DND-41 (cell line): Measurements from ENCODE around the gene KLHL2.

Source experiments
- ATAC-seq: fragments of 200-7000 bp; cut with Tn5 transposase; 3 replicates; pipeline ENCODE4 v1.9.1; 2021; ENCODE audit warnings: low read depth; ENCODE audit not compliant: insufficient read depth
- DNase-seq: peaks from one replicate; pipeline ENCODE4 v3.0.0-alpha.2; 2020
- H2AFZ ChIP-seq: 2 replicates; pipeline ENCODE4 v1.6.0; 2012; ENCODE audit warnings: low read depth, low read length
- H3K27ac ChIP-seq: 2 replicates; pipeline ENCODE4 v1.5.1; 2012; ENCODE audit warnings: low read length, inconsistent platforms
- H3K27me3 ChIP-seq: fragments of 200-600 bp; sonication (generic); 2 replicates; pipeline ENCODE4 v1.6.0; 2012; ENCODE audit warnings: low read length, mild to moderate bottlenecking, inconsistent platforms; ENCODE audit not compliant: insufficient read depth, poor library complexity
- H3K36me3 ChIP-seq: 2 replicates; pipeline ENCODE4 v1.5.1; 2012; ENCODE audit warnings: low read length, inconsistent platforms; ENCODE audit not compliant: insufficient read depth
- H3K4me1 ChIP-seq: 2 replicates; pipeline ENCODE4 v1.5.1; 2012; ENCODE audit warnings: mild to moderate bottlenecking, low read length; ENCODE audit not compliant: insufficient read depth
- H3K4me2 ChIP-seq: 2 replicates; pipeline ENCODE4 v1.6.0; 2012; ENCODE audit warnings: mild to moderate bottlenecking, moderate library complexity, low read length, inconsistent platforms; ENCODE audit not compliant: insufficient read depth
- H3K4me3 ChIP-seq, 2 experiments: fragments of 200-600 bp in 1 of 2; shearing (Covaris generic) in 1 of 2; 2 replicates each; pipeline ENCODE4 v1.5.1; 2012 to 2016; ENCODE audit warnings: inconsistent platforms in 2 of 2, low read length in 2 of 2, mild to moderate bottlenecking in 2 of 2, low read depth in 1 of 2, moderate library complexity in 1 of 2
- H3K79me2 ChIP-seq: 2 replicates; pipeline ENCODE4 v1.6.0; 2012; ENCODE audit warnings: low read length, inconsistent platforms; ENCODE audit not compliant: insufficient read depth
- H3K9ac ChIP-seq: 2 replicates; pipeline ENCODE4 v1.6.0; 2012; ENCODE audit warnings: low read depth, mild to moderate bottlenecking, inconsistent platforms, low read length, moderate library complexity
- H3K9me3 ChIP-seq: 2 replicates; pipeline ENCODE4 v1.5.1; 2012; ENCODE audit warnings: low read length, moderate library complexity, mild to moderate bottlenecking, inconsistent platforms; ENCODE audit not compliant: insufficient read depth, severe bottlenecking
- H4K20me1 ChIP-seq: 2 replicates; pipeline ENCODE4 v1.6.0; 2012; ENCODE audit warnings: low read length; ENCODE audit not compliant: insufficient read depth
- EZH2 ChIP-seq: IDR thresholded peaks from 3 replicates; pipeline ENCODE4 v1.6.1; 2012; ENCODE audit warnings: borderline replicate concordance, low read depth, mild to moderate bottlenecking, moderate library complexity, low read length, inconsistent platforms; ENCODE audit not compliant: severe bottlenecking
- TF ChIP-seq, protein P1 (sequence below): IDR thresholded peaks from 2 replicates; pipeline ENCODE4 v1.5.1; 2012; ENCODE audit warnings: borderline replicate concordance, low read length, moderate library complexity, mild to moderate bottlenecking; ENCODE audit not compliant: poor library complexity, severe bottlenecking; ENCODE audit errors: extremely low read depth

Gene KLHL2

DNA sequence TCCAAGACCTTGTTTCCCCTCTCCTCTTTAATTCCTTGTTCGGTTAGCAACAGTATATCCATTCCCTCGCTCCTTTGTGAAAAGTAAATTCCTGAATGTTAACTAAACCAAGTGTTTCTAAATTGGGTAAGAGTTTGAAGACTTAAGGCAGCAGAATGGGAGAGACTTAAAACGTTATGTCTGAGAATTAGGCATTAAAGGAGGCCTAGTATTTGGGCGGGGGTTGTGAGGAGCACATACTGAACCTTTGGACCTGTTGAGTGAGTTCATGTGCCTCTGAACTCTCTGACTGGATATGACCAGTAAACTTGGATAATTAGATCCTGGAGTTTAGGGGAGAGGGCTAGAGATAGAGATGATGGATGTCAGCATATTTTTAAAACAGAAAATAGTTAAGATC lies 121.3 kb downstream of the KLHL2 start:
- Histone ChIP-seq H3K9ac (peak overlapping the region; percentile 66), H3K4me3 (peak overlapping the region; percentile 44 to 81), H3K79me2 (peaks cover 72% of the 10 kb centered on the region), H3K9me3 (no peaks in the 10 kb centered on the region), H3K4me2 (peak overlapping the region; percentile 83), H4K20me1 (peaks cover 53% of the 10 kb centered on the region), H3K27ac (peak overlapping the region; percentile 81), H3K27me3 (no peaks in the 10 kb centered on the region), H2AFZ (no peak overlapping the region), H3K4me1 (peaks cover 65% of the 10 kb centered on the region), H3K36me3 (peaks cover 42% of the 10 kb centered on the region)
- ATAC-seq (no peak), DNase-seq (no peak)
- TF ChIP-seq EZH2, result no peak
- TF ChIP-seq, protein P1, sequence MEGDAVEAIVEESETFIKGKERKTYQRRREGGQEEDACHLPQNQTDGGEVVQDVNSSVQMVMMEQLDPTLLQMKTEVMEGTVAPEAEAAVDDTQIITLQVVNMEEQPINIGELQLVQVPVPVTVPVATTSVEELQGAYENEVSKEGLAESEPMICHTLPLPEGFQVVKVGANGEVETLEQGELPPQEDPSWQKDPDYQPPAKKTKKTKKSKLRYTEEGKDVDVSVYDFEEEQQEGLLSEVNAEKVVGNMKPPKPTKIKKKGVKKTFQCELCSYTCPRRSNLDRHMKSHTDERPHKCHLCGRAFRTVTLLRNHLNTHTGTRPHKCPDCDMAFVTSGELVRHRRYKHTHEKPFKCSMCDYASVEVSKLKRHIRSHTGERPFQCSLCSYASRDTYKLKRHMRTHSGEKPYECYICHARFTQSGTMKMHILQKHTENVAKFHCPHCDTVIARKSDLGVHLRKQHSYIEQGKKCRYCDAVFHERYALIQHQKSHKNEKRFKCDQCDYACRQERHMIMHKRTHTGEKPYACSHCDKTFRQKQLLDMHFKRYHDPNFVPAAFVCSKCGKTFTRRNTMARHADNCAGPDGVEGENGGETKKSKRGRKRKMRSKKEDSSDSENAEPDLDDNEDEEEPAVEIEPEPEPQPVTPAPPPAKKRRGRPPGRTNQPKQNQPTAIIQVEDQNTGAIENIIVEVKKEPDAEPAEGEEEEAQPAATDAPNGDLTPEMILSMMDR, result no peak

- Histone ChIP-seq H3K4me2 (peak overlapping the region; percentile 83), H3K9ac (peak overlapping the region; percentile 66), H4K20me1 (peaks cover 66% of the 10 kb centered on the region), H3K79me2 (peaks cover 85% of the 10 kb centered on the region), H3K4me1 (peaks cover 77% of the 10 kb centered on the region), H2AFZ (no peak overlapping the region), H3K36me3 (peaks cover 55% of the 10 kb centered on the region), H3K27ac (peak overlapping the region; percentile 66), H3K27me3 (no peaks in the 10 kb centered on the region), H3K4me3 (peak overlapping the region; percentile 44 to 81), H3K9me3 (no peaks in the 10 kb centered on the region)
- ATAC-seq, result no peak
- DNase-seq, result no peak
- TF ChIP-seq, protein P1, result no peak
- TF ChIP-seq EZH2, result no peak
Measured at GRCh38 chr4:165330071-165330470, 122.7 kb downstream of the KLHL2 start.

GRCh38 chr4:165330666-165331065 lies 123.3 kb downstream of the KLHL2 start:
- TF ChIP-seq, protein P1, result no peak
- no peak for TF ChIP-seq EZH2
- ATAC-seq (no peak), DNase-seq (no peak)
- H3K79me2 ChIP-seq, result peaks cover 91% of the 10 kb centered on the region
- no peaks in the 10 kb centered on the region for H3K9me3 ChIP-seq
- peak overlapping the region; percentile 66 for H3K27ac ChIP-seq
- no peaks in the 10 kb centered on the region for H3K27me3 ChIP-seq
- H3K4me1 ChIP-seq, result peaks cover 78% of the 10 kb centered on the region
- peak overlapping the region; percentile 66 for H3K9ac ChIP-seq
- H2AFZ ChIP-seq, result no peak overlapping the region
- peak overlapping the region; percentile 44 to 81; a peak in 3 of 4 replicates for H3K4me3 ChIP-seq
- peaks cover 61% of the 10 kb centered on the region for H3K36me3 ChIP-seq
- H4K20me1 ChIP-seq, result peaks cover 72% of the 10 kb centered on the region
- H3K4me2 ChIP-seq, result peak overlapping the region; percentile 83

GRCh38 chr4:165331359-165331758 lies 124.0 kb downstream of the KLHL2 start:
- Histone ChIP-seq H3K4me2 (peak overlapping the region; percentile 83), H2AFZ (no peak overlapping the region), H3K36me3 (peaks cover 67% of the 10 kb centered on the region), H3K9me3 (no peaks in the 10 kb centered on the region), H3K27ac (no peak overlapping the region; the same call in 1 of the 2 replicates), H3K9ac (peak overlapping the region; percentile 66), H4K20me1 (peaks cover 74% of the 10 kb centered on the region), H3K79me2 (peaks cover 93% of the 10 kb centered on the region), H3K4me3 (peak overlapping the region; percentile 13 to 81; a peak in 3 of 4 replicates), H3K4me1 (peaks cover 75% of the 10 kb centered on the region), H3K27me3 (no peaks in the 10 kb centered on the region)
- ATAC-seq (no peak), DNase-seq (no peak)
- TF ChIP-seq, protein P1, result no peak
- no peak for TF ChIP-seq EZH2
